OCI-LY7 (cell line): ENCODE data around the gene CASP5. TPM values are rescaled to one million over a fixed set of nuclear protein-coding genes. Genes with fewer than 3 reads are reported as not detected.

Experiments used
- BruUV-seq: library from RNA; stranded (reverse); fragments of 400-500 nt; replicated peaks from 2 replicates; lab custom pipeline; 2021; lab: Mats Ljungman, UMichigan
- CTCF ChIA-PET: fragments of 300-600 bp; sonication (Branson Sonifier 250); formaldehyde crosslinking; loops from one replicate; lab custom pipeline; 2022; ENCODE audit warnings: antibody characterized with exemption; ENCODE audit not compliant: unreplicated experiment; lab: Charles Lee
- POLR2A ChIA-PET: fragments of 300-600 bp; sonication (Branson Sonifier 250); formaldehyde crosslinking; loops from one replicate; lab custom pipeline; 2022; ENCODE audit warnings: antibody characterized with exemption; lab: Charles Lee
- DNase-seq: peaks from one replicate; pipeline ENCODE4 v3.0.0-alpha.2; 2015; ENCODE audit warnings: low spot score
- H2AFZ ChIP-seq: fragments of 200-600 bp; sonication (generic), shearing (Covaris generic); 2 replicates; pipeline ENCODE4 v1.6.1; 2014; ENCODE audit warnings: mild to moderate bottlenecking, antibody characterized with exemption, low read length, moderate library complexity
- H3K27ac ChIP-seq: fragments of 200-600 bp; sonication (generic); 2 replicates; pipeline ENCODE4 v1.5.1; 2014; ENCODE audit warnings: mixed run types, low read depth, mild to moderate bottlenecking, moderate library complexity, low read length, inconsistent platforms; ENCODE audit not compliant: poor library complexity, severe bottlenecking
- H3K36me3 ChIP-seq: fragments of 200-600 bp; sonication (generic); 2 replicates; pipeline ENCODE4 v1.6.1; 2014; ENCODE audit warnings: mild to moderate bottlenecking, antibody characterized with exemption, low read length, moderate library complexity, mixed read lengths; ENCODE audit not compliant: insufficient read depth
- H3K4me1 ChIP-seq: fragments of 200-600 bp; sonication (generic); 2 replicates; pipeline ENCODE4 v1.5.1; 2014; ENCODE audit warnings: mild to moderate bottlenecking, low read length; ENCODE audit not compliant: insufficient read depth, poor library complexity, severe bottlenecking
- H3K4me2 ChIP-seq: fragments of 200-600 bp; sonication (generic); 2 replicates; pipeline ENCODE4 v1.6.1; 2014; ENCODE audit warnings: mild to moderate bottlenecking, low read length
- H3K4me3 ChIP-seq: fragments of 200-600 bp; sonication (generic); 2 replicates; pipeline ENCODE4 v1.5.1; 2014; ENCODE audit warnings: mild to moderate bottlenecking, low read depth, low read length; ENCODE audit not compliant: poor library complexity, severe bottlenecking
- H3K79me2 ChIP-seq: fragments of 200-600 bp; sonication (generic); 2 replicates; pipeline ENCODE4 v1.6.1; 2016; ENCODE audit warnings: low read depth, mild to moderate bottlenecking, low read length, moderate library complexity, mixed read lengths; ENCODE audit not compliant: insufficient read depth
- H3K9me2 ChIP-seq: fragments of 200-600 bp; sonication (generic); 2 replicates; pipeline ENCODE4 v1.6.1; 2016; ENCODE audit warnings: mild to moderate bottlenecking, low read length, mixed read lengths; ENCODE audit not compliant: insufficient read depth
- H3K9me3 ChIP-seq: fragments of 200-600 bp; sonication (generic); 2 replicates; pipeline ENCODE4 v1.6.1; 2014; ENCODE audit warnings: mild to moderate bottlenecking, mixed run types, low read length, mixed read lengths
- H4K20me1 ChIP-seq: fragments of 200-600 bp; sonication (generic); 2 replicates; pipeline ENCODE4 v1.6.1; 2014; ENCODE audit warnings: mild to moderate bottlenecking, antibody characterized with exemption, low read length, moderate library complexity, mixed read lengths; ENCODE audit not compliant: insufficient read depth
- EZH2phosphoT487 ChIP-seq: fragments of 200-600 bp; sonication (generic); IDR thresholded peaks from 2 replicates; pipeline ENCODE4 v1.6.1; 2018; ENCODE audit warnings: low read depth, borderline replicate concordance, mild to moderate bottlenecking, mixed run types, antibody characterized with exemption, low read length, moderate library complexity, mixed read lengths
- intact Hi-C: fragments of 100-400 bp; cut with micrococcal nuclease; formaldehyde crosslinking; loops from one replicate; pipeline ENCODE4 v1.10.0; 2022; ENCODE audit not compliant: unreplicated experiment
- total RNA-seq, 2 experiments: library from RNA; depleted of rRNA in 1 of 2; stranded (reverse); fragments of >200 nt in 1 of 2; shearing (Covaris generic) in 1 of 2; gene quantifications; 2 replicates each; pipeline ENCODE4 v1.2.3, GENCODE V29; 2014 to 2022
- TF ChIP-seq, protein P1 (sequence below): fragments of 200-600 bp; sonication (generic); conservative IDR thresholded peaks from 2 replicates; pipeline ENCODE4 v1.5.1; 2014; ENCODE audit warnings: mild to moderate bottlenecking, antibody characterized with exemption, low read length, moderate library complexity, mixed read lengths

The CASP5 gene
- total RNA-seq, 2 experiments from 2014 or later, result not detected

- no peaks in the 10 kb centered on the region for H3K4me1 ChIP-seq
- H2AFZ ChIP-seq, result no peak overlapping the region
- no peaks in the 10 kb centered on the region for H3K79me2 ChIP-seq
- TF ChIP-seq, protein P1, sequence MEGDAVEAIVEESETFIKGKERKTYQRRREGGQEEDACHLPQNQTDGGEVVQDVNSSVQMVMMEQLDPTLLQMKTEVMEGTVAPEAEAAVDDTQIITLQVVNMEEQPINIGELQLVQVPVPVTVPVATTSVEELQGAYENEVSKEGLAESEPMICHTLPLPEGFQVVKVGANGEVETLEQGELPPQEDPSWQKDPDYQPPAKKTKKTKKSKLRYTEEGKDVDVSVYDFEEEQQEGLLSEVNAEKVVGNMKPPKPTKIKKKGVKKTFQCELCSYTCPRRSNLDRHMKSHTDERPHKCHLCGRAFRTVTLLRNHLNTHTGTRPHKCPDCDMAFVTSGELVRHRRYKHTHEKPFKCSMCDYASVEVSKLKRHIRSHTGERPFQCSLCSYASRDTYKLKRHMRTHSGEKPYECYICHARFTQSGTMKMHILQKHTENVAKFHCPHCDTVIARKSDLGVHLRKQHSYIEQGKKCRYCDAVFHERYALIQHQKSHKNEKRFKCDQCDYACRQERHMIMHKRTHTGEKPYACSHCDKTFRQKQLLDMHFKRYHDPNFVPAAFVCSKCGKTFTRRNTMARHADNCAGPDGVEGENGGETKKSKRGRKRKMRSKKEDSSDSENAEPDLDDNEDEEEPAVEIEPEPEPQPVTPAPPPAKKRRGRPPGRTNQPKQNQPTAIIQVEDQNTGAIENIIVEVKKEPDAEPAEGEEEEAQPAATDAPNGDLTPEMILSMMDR, result no peak
- TF ChIP-seq EZH2phosphoT487, result no peak
- no peak for DNase-seq
- BruUV-seq, result no TSS peak
- no peaks in the 10 kb centered on the region for H3K36me3 ChIP-seq
- intact Hi-C loops, result no loop called here
- ChIA-PET POLR2A (no interaction called here), CTCF (no interaction called here)
- no peak overlapping the region for H3K4me3 ChIP-seq
- no peaks in the 10 kb centered on the region for H3K9me3 ChIP-seq
- no peak overlapping the region for H3K27ac ChIP-seq
- no peaks in the 10 kb centered on the region for H4K20me1 ChIP-seq
- no peaks in the 10 kb centered on the region for H3K9me2 ChIP-seq
- H3K4me2 ChIP-seq, result no peak overlapping the region
Observed at GRCh38 chr11:105051559-105051958, 28.6 kb upstream of the CASP5 start.

GRCh38 chr11:105049481-105049880 is 26.5 kb upstream of the CASP5 start:
- Histone ChIP-seq H3K79me2 (no peaks in the 10 kb centered on the region), H3K9me3 (no peaks in the 10 kb centered on the region), H3K9me2 (no peaks in the 10 kb centered on the region), H2AFZ (no peak overlapping the region), H3K4me3 (no peak overlapping the region), H3K4me2 (no peak overlapping the region), H4K20me1 (no peaks in the 10 kb centered on the region), H3K36me3 (no peaks in the 10 kb centered on the region), H3K27ac (no peak overlapping the region), H3K4me1 (no peaks in the 10 kb centered on the region)
- DNase-seq, result no peak
- BruUV-seq, result no TSS peak
- POLR2A ChIA-PET, result interaction anchor here (0.7 kb wide), 1 partner anchor 108 kb away, joined by 6 read pairs; no protein-coding TSS in a partner anchor
- intact Hi-C loops, result no loop called here
- CTCF ChIA-PET, result no interaction called here
- no peak for TF ChIP-seq EZH2phosphoT487
- TF ChIP-seq, protein P1, result no peak

- TF ChIP-seq, protein P1, result no peak
- no peak for TF ChIP-seq EZH2phosphoT487
- Histone ChIP-seq H3K9me3 (no peaks in the 10 kb centered on the region), H3K9me2 (no peaks in the 10 kb centered on the region), H3K4me3 (no peak overlapping the region), H3K36me3 (no peaks in the 10 kb centered on the region), H3K79me2 (no peaks in the 10 kb centered on the region), H3K27ac (no peak overlapping the region), H2AFZ (no peak overlapping the region), H3K4me2 (no peak overlapping the region), H4K20me1 (no peaks in the 10 kb centered on the region), H3K4me1 (no peaks in the 10 kb centered on the region)
- intact Hi-C loops, result no loop called here
- CTCF ChIA-PET, result no interaction called here
- no TSS peak for BruUV-seq
- no peak for DNase-seq
- POLR2A ChIA-PET, result no interaction called here
Observed at GRCh38 chr11:105046898-105047579, 24.1 kb upstream of the CASP5 start.
